HG03108 (cell line): Measurements from ENCODE around the gene KIF17.
A peak's percentile ranks its signal among the peaks of the same experiment; 100 is the strongest.

ENCODE experiments used
- ATAC-seq: cut with Tn5 transposase; IDR thresholded peaks from one replicate; pipeline ENCODE4 v1.9.1; 2021; ENCODE audit warnings: moderate library complexity; ENCODE audit not compliant: unreplicated experiment

The KIF17 gene

DNA sequence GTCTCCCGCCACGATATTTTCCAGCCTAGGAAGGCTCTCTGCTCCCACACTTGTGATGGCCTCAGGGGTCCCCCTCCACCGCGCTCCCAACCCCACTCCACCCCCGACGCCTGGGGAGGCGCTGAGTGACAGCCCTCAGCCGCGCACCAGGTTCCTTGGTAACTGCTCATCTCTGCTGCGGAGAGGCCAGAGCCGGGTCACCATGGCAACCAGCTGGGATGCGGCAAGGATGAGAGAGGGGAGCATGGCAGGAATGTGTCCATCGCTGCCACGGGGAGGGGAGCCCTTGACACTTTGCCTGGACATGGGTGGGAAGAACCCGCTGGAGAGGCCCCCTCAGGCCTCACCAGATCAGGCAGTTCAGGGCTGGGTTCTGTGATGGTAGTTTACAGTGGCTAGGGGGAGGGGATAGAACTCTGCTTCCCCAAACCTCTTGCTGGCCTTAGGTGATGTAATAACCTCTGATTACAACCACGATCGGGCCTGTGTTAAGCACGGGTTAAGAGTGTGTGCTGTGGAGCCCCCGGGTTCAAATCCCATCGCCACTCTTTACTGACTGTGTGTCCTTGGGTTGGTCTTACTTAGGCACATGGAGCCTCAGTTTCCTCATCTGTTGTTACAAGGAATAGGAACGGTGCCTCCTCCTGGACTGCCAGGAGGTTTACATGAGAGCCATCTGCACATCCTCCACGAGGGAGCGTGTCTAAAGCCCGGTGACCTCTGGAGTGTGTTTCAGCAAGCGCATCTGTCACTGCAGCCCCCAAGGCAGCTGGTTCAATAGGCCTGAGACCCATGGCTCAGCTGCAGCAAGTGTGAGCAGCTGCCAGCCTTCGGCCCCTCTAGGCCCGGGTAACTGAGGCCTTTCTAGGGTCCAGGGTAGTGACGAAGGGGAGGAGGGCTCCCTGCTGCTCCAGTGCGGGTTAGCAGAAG is 6.3 kb downstream of the KIF17 start:
- no peak for ATAC-seq

DNA sequence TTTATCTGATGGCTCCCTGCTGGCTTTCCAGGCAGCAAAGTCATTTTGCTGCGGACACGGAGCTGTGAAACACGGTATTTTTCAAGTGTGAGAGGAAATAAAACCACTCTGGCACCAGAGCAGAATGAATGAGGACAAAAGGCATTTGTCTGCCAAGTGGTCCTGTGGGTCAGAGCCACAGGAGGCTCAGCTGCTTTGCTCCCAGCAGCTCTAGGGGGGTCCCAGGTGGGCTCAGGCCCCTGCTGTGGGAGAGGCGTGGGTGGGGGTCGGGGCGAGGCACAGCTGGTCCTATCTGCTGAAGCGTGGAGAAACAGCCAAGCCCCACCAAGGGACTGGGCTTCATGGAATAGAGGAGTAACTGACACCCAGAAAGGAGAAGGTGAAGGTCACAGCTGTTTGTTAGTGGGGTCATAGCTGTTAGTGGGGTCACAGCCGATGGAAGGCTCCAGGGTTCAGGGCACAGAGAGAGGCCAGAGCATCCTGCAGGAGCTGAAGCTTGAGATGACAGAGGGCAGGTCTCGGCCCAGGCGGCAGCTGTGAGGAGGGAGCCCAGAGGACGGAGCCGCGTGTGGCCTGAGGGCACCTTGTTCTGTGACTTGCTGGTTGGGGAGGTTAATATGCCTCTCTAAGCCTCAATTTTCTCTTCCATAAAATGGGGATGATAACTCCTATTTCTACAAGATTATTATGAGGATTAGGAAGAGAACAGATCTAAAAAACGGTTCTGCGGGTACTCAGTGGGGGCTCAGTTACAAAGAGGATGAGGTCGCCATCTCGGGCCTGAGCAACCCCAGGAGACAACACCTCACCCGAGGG is 7.1 kb downstream of the KIF17 start:
- no peak for ATAC-seq

DNA sequence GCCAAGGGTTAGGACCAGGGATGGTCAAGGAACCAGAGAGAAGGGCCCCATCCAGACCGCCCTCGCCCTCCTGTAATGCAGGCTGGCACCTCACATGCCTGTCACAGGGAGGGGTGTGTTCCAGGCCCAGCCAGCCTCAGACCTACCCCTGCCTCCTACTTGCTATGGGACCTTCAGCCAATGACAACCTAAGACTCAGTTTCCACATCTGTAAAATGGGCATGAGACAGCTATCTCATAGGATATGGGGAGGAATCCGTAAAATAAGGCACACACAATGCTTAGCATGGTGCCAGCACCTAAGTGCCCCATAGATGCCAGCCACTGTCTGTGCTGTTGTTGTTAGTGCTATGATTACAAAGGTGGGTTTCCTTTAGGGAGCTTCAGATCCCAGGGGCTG is 7.9 kb downstream of the KIF17 start:
- ATAC-seq: no peak

DNA sequence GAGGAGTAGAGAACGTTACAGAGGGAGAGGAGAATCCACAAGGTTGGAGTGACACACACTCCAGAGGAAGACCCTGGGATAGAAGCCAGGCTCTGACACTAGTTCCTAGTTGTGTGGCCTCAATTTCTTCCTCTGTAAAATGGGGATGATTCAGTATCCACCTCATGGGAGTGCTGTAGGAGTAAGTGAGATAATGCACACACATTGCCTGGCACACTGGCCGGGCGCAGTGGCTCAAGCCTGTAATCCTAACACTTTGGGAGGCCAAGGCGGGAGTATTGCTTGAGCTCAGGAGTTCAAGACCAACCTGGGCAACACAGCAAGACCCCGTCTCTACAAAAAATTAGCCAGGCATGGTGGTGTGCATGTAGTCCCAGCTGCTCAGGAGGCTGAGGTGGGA is 8.9 kb downstream of the KIF17 start:
- ATAC-seq: no peak

DNA sequence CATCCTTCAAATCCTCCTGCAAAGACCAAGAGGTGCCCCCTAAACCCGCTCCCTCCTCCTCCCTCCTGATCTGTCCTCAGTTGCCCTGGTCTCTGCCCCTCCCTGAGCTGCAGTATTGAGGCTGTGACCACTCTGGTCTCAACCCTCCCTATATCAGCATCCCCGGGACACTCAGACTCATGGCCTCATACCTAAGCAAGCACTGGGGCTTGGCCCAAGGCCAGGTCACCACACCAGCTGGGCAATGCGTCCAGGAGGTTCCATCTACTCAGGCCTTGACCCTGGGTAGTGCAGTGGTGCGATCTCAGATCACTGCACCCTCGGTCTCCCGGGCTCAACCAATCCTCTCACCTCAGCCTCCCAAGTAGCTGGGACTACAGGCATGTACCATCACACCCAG is 9.8 kb downstream of the KIF17 start:
- no peak for ATAC-seq

DNA sequence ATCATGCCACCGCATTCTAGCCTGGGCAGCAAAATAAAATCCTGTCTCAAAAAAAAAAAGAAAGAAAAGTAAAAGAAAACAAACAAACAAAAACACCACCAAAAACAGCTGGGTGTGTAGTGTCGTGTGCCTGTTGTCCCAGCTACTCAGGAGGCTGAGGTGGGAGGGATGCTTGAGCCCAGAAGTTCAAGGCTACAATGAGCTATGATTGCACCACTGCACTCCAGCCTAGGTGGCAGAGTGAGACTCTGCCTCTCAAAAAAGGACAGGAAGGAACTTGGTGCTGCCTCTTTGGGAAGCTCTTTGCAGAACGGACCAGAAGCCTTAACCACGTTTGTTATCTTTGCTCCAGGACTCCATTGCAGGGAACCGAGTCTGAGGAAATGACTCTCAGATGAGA is 11.0 kb downstream of the KIF17 start:
- ATAC-seq: no peak

DNA sequence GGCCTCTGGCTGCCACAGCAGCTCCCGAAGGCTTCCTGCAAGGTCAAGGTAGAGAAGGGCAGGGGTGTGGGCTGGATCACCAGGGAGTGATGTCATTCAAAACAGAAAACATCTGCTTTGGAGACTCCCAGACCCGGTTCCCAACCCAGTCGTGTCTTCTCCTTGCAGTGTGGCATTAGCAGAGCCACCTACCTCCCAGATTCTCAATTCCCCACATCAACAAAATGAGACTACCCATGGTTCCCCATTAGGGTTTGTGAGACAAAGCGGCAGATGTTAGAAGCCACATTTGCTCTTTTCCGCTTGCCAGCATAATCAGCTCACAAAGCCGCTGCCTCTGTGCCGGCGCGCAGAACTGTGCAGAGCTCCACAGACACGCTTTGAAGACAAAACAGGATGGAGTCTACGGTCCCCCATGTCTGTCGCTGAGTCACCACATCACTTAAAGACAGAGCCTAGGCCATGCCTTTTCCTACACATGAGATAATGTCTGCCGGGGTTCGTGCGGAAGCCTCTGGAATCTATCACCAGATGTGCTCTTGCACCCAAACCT is 12.5 kb downstream of the KIF17 start:
- no peak for ATAC-seq

DNA sequence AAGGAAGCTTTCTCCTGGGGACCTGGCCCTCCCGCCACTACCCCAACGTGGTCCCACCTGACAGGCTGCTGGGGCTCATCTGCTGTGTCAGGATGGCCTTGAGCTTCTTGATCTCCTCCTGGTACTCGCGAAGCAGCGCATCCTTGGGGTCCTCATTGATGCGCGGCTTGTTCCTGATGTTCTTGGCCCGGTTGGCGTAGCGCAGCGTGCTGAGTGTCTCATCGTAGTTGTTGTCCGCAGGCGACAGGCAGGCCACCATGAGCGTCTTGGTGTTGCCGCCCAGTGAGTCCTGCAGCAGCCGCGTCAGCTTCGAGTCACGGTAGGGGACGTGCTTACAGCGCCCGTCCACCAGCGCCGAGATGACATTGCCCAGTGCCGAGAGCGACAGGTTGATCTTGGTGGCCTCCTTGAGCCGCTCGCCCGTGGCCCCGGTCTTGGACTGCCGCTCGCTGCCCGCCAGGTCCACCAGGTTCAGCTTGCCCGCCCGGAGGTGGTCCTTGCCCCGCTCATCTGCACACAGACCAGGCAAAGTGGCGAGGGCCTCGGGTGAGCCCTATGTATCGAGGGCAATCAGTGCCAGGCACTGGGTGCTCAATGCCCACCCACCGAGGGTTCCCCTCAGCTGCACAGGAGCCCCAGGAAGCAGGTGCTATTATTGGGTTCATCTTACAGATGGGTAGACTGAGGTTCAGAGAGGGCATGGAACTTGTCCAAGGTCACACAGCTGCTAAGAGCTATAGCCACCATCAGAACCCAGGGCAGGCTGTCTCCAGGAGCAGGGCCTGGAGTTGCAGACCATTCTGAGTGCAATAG is 13.2 kb downstream of the KIF17 start:
- ATAC-seq: no peak

DNA sequence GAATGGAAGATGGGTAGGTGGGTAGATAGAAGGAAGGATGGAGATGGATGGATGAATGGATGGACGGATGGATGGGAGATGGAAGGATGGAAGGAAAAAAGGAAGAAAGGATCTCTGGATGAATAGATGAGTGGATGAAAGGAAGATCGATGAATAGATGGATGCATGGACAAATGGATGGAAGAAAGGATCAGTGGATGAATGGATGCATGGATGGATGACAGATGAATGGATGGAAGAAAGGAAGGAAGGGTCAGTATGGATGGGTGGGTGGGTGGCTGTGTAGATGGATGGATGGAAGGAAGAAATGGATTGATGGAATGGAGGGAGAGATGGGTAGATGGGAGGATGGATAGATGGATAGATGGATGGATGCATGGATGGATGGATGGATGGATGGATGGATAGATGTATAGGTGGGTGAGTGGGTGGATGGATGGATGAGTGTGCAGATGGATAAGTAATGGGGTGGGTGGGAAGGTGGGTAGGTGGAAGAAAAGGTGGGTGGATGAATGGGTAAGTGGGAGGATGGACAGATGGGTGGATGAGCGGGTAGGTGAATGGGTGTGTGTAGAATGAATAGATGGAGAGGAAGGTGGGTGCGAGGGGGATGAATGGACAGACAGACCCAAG is 14.6 kb downstream of the KIF17 start:
- no peak for ATAC-seq

DNA sequence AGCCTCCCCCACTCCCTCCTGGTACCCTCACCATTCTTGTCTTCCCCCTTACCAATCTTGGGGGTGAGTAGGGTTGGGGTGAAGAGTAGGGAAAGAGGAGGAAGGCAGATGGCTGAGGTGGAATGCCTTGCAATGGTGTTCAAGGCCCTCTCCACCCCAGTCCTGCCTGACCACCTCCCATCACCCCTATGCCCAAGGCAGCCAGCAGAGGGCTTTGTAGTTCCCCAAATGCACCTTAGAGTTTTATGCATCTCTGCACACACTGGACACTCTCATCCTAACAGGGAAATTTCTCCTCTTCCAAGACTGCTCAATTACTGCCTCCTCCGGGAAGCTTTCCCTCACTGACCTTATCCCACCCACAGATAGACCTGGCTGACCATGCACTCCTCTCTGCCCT is 15.4 kb downstream of the KIF17 start:
- ATAC-seq: no peak

DNA sequence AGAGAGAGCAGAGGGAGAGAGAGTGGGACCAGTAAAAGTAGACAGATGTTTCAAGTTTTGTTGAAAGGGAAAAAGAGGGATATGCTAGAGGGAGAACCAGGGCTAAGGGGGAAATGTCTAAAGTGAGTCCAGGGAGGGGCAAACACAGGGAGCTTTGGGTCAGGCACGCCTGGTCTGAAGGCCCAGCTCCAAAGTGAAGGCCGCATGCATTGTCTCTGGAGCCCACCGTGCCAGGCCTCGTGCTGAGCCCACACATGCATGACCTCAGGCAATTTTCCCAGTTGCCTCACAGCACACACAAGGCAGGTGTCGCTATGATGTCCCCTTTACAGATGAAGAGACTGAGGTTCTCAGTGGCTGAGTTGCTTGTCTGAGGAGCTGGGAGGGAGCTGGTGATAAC is 16.0 kb downstream of the KIF17 start:
- no peak for ATAC-seq

DNA sequence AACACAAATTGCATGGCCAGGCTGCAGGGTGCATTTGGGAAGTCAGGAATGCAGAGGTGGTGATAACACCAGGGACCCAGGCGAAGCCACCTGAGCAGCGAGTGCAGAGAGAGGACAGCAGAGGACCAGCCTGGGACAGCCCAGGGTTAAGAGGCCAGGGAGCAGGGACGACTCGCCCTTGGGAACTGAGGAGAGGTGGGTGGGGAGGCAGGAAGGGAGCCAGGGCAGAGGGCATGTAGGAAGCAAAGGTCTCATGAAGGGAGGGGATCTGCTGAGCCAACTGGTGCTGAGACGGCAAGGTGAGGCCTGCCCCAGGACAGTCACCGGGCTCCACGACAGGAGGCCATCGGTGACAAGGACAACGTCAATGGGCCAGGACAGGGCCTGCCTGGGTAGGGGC is 16.4 kb downstream of the KIF17 start:
- no peak for ATAC-seq

DNA sequence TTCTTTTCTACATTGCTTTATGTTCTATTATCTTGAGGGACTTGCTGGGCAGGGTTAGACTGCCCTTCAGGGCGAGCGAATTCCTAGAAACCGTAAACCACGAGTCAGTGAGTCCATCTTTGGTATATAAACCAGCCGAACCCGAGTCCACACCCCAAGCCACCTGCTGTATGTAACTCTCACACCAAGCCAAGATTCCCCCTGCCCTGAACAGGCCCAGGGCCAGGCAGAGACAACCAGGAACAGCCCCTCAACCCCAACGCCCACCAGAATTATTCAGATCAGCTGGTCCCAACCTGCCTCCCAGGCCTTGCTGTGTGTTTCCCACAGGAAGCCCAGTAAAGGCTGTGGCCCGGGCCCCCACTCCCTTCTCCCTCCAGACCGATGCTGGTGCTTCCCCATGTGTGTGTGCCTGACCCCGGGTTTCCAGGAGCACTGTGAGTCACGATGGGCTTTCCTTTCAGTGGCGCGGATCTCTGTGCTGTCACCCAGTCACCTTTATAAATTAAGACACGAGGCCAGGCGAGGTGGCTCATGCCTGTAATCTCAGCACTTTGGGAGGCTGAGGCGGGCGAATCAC is 17.1 kb downstream of the KIF17 start:
- ATAC-seq: no peak

DNA sequence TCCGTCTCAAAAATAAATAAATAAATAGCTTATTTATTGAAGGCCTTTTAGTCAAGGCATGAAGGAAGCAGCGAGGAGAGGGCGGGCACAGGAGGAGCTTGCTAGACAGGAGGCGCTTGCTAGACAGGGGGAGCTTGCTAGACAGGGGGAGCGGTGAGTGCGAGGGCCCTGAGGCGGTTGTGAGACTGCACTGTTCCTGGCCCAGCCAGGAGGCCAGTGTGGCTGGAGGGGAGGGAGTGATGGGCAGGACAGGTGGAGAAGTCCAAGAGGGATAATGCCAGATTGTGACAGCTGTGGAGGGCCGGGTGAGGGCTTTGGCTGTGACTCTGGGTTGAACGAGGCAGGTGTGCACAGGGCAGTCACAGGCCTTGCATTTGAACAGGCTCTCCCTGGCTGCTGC is 18.2 kb downstream of the KIF17 start:
- no peak for ATAC-seq

DNA sequence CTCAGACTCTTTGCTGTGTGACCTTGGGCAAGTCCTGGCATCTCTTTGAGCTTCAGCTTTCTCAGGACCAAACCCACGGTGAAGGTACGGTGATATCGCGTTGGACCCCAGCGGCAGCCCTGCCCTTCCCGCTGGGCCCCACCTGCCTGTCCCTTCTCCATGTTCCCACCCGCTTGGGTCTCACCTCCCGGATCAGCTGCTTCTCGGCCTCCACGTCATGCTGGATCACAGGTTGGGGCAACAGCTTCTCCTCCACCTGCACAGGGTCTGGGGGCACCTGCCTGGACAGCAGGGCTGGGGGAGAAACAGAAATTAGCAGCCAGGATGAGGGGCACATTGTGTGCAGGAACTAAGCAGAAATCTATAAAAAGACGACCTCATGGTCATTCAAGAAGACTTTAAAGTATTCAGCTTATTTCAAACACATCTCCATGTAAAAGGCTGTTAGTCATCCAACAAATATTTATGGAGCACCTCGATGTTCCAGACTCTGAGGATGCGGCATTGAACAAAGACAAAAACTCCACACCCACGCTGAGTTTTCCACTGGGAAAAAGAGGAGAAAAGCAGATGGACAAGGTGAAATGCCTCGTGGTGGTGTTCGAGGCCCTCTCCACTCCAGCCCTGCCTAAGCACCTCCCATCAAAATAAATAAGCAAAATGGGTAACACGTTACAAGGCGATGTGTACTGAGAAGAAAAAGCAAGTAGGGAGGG is 19.5 kb downstream of the KIF17 start:
- no peak for ATAC-seq

DNA sequence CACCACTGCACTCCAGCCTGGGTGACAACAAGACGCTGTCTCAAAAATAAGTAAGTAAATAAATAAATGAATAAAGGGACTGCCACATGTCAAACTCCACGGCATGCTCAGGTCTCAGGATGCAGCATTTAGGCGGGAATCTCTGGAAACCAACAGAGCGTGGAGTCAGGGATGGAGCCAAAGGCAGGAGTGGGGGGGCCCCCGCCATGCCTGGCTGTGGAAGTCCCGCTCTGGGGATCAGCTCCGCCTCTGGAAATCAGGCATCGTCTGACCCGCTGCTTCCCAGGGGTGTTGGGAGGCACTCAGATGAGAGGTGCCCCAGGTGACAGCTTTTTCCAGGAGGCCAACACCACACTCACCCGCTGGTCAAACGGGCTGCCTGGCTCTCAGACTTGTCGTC is 20.2 kb downstream of the KIF17 start:
- ATAC-seq: no peak

DNA sequence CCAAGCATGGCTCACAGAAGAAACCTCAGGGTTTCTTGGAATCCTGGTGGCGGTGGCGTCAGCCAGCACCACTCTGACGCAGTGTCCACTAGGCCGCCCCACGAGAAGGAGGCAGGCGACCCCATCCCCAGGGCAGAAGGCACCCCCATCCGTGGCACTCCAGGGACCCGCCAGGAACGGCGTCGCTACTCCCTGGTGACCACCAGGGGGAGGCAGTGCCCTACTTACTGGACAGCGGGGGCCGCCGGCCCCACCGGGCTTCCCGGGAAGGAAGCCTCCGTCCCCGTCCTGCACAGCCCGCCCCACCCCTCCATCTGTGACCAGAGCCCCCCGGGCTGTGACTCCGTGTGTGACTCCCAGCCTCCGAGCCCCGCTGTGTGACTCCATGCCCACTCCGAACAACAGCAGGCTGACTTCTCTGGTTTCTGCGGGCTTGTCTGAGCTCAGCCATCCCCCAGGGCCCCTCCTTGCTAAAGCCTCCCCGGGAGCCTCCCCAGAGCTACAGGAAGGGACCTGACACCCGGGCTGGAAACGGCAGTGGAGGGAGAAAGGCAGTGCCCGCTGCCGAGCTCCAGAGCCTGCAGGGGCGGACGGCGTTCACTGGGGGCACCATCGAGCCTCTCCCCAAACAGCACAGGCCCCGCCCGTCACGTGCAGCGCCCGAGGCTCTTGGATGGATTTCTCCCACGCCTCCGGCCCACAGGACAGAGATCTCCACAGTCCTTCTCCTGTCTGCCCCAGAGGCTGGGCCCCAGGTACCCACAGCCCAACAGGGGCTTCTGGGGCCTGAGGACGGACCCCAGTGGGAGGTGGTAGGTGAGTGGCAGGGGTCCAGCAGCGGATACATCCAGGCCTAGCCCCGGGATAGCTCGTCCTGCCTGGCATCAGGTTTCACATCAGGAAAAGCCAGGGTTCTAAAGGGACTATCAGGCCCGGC is 21.1 kb downstream of the KIF17 start:
- ATAC-seq: peak; percentile 84

DNA sequence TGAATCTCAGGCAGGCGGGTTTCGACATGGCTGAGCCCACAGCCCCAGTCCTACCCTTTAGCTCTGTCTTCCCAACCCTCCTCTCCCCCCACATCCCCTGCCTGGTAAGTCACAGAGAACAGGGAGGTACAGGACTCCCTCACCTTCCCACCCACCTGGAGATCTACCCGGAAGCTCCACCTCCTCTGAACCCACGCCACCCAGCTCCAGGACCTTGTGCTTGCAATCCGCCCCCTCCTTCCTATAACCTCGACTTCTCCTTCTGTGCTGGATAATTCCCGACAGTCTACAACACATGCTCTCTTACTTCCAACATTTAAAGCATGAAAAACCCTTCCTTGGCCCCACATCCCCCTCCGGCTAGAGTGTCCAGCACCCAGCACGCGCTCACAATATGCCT is 22.3 kb downstream of the KIF17 start:
- ATAC-seq: no peak
